Measurements from ENCODE around the gene BCL2L13. TPM values are rescaled to one million over a fixed set of nuclear protein-coding genes. Genes with fewer than 3 reads are reported as not detected.

The BCL2L13 gene
- total RNA-seq, 6 experiments from 2014 or later, result 26.2 to 44.5 (median 37.3) TPM

GRCh38 chr22:17772249-17772957 lies 133.8 kb downstream of the BCL2L13 start:
- Histone ChIP-seq H3K9me3 (no peaks in the 10 kb centered on the region), H3K36me3 (no peaks in the 10 kb centered on the region), H3K4me3 (peak overlapping the region in 1 of 3 donors; percentile 83), H3K27ac (peak overlapping the region in 2 of 3 donors; percentile 44 to 96), H3K27me3 (no peaks in the 10 kb centered on the region), H3K4me1 (peaks cover 0 to 45% (median 18%) of the 10 kb centered on the region in 4 donors)
- TF ChIP-seq POLR2A (IDR thresholded peaks at IDR 0.05), result no peak
- no peak for TF ChIP-seq CTCF (IDR thresholded peaks at IDR 0.05)
- DNase-seq (peak in 2 of 3 donors; percentile 51 to 65), ATAC-seq (peak in 1 of 4 donors; percentile 8)
- WGBS (ENCODE audit: insufficient coverage, low coverage, low lambda C conversion rate, missing lambda C conversion rate), result 59% methylated on average over 9 of the region's 21 CpGs
- intact Hi-C loops (cut with DNase I), result no loop called here

- H3K27ac ChIP-seq, result peak overlapping the region; percentile 3 to 96 (median 87)
- H3K27me3 ChIP-seq, result no peaks in the 10 kb centered on the region
- H3K4me1 ChIP-seq, result peaks cover 0 to 38% (median 14%) of the 10 kb centered on the region in 4 donors
- DNase-seq (no peak), ATAC-seq (no peak)
- peak overlapping the region; percentile 61 to 83 (median 64) for H3K4me3 ChIP-seq
- intact Hi-C loops (cut with DNase I), result no loop called here
- no peaks in the 10 kb centered on the region for H3K36me3 ChIP-seq
- H3K9me3 ChIP-seq, result no peaks in the 10 kb centered on the region
- no peak for TF ChIP-seq POLR2A (IDR thresholded peaks at IDR 0.05)
- no peak for TF ChIP-seq CTCF (IDR thresholded peaks at IDR 0.05)
- 33% methylated on average over 7 of the region's 18 CpGs for WGBS (ENCODE audit: insufficient coverage, low coverage, low lambda C conversion rate, missing lambda C conversion rate)
Measured at GRCh38 chr22:17772958-17773605, 134.5 kb downstream of the BCL2L13 start.

GRCh38 chr22:17773606-17774205 lies 135.1 kb downstream of the BCL2L13 start:
- intact Hi-C loops (cut with DNase I), result no loop called here
- no CpG with 5 or more reads among the region's 47 CpGs for WGBS (ENCODE audit: insufficient coverage, low coverage, low lambda C conversion rate, missing lambda C conversion rate)

GRCh38 chr22:17774206-17774925 lies 135.8 kb downstream of the BCL2L13 start, which contains the start of gene BID:
TSS of gene BID (minus strand) at chr22:17774469. CDS start at chr22:17750116, 24,353 bp downstream.
- under 1% methylated on average over 27 of the region's 64 CpGs for WGBS (ENCODE audit: insufficient coverage, low coverage, low lambda C conversion rate, missing lambda C conversion rate)
- Histone ChIP-seq H3K4me3 (peak within 1 kb of the TSS; percentile 61 to 83 (median 64)), H3K9me3 (no peaks in the 10 kb centered on the region), H3K27me3 (no peaks in the 10 kb centered on the region), H3K4me1 (peaks cover 0 to 26% (median 10%) of the 10 kb centered on the region in 4 donors), H3K27ac (peak within 1 kb of the TSS; percentile 82 to 96 (median 87)), H3K36me3 (no peaks in the 10 kb centered on the region)
- ATAC-seq (peak; percentile 10 to 37 (median 28)), DNase-seq (peak; percentile 71 to 81 (median 74))
- peak; percentile 57 for TF ChIP-seq POLR2A (IDR thresholded peaks at IDR 0.05)
- TF ChIP-seq CTCF (IDR thresholded peaks at IDR 0.05), result no peak
- intact Hi-C loops (cut with DNase I), result no loop called here

More at GRCh38 chr22:17773606-17774205, 135.1 kb downstream of the BCL2L13 start:
- no peak for TF ChIP-seq POLR2A (IDR thresholded peaks at IDR 0.05)
- no peaks in the 10 kb centered on the region for H3K9me3 ChIP-seq
- H3K4me1 ChIP-seq, result peaks cover 0 to 33% (median 12%) of the 10 kb centered on the region in 4 donors
- peak overlapping the region; percentile 82 to 96 (median 87) for H3K27ac ChIP-seq
- ATAC-seq (peak; percentile 7 to 38 (median 23)), DNase-seq (peak; percentile 69 to 80 (median 71))
- peak overlapping the region; percentile 61 to 83 (median 64) for H3K4me3 ChIP-seq
- H3K36me3 ChIP-seq, result no peaks in the 10 kb centered on the region
- no peaks in the 10 kb centered on the region for H3K27me3 ChIP-seq

All from right lobe of liver (tissue), 6 donors.